ENCODE measurements around the gene TUBB1.
A peak's percentile ranks its signal among the peaks of the same experiment; 100 is the strongest.
"Not testable (repeated sequence)": the region's sequence is repeated elsewhere in the genome, so short reads cannot be mapped to it uniquely, and the experiment has no call there.

Gene TUBB1

GRCh38 chr20:59024111-59024530 lies 4.9 kb downstream of the TUBB1 start:
- DNase-seq: no peak

GRCh38 chr20:59025086-59025485 lies 5.9 kb downstream of the TUBB1 start:
- DNase-seq: no peak

- no peak for DNase-seq
Measured at GRCh38 chr20:59025511-59025910, 6.3 kb downstream of the TUBB1 start.

GRCh38 chr20:59026904-59027740 lies 7.9 kb downstream of the TUBB1 start:
- DNase-seq: no peak

- no peak for DNase-seq
Measured at GRCh38 chr20:59027741-59028320, 8.6 kb downstream of the TUBB1 start.

- no peak for DNase-seq
Measured at GRCh38 chr20:59028812-59029211, 9.6 kb downstream of the TUBB1 start.

- no peak for DNase-seq
Measured at GRCh38 chr20:59030911-59031563, 11.8 kb downstream of the TUBB1 start.

- DNase-seq: no peak
Measured at GRCh38 chr20:59031564-59032022, 12.4 kb downstream of the TUBB1 start.

GRCh38 chr20:59032023-59032712 lies 12.9 kb downstream of the TUBB1 start, which contains the start of gene ATP5F1E:
ATP5F1E (minus strand) TSS chr20:59032335; CDS start chr20:59032251, 84 bp downstream.
- DNase-seq: peak; percentile 93 to 97 (median 94)

GRCh38 chr20:59032713-59033059 lies 13.5 kb downstream of the TUBB1 start:
- no peak for DNase-seq

- no peak for DNase-seq
Measured at GRCh38 chr20:59033093-59033492, 13.9 kb downstream of the TUBB1 start.

GRCh38 chr20:59033616-59034165 lies 14.5 kb downstream of the TUBB1 start:
- no peak for DNase-seq

- no peak for DNase-seq
Measured at GRCh38 chr20:59035381-59035780, 16.2 kb downstream of the TUBB1 start.

- no peak for DNase-seq
Measured at GRCh38 chr20:59037386-59037785, 18.2 kb downstream of the TUBB1 start.

- no peak for DNase-seq
Measured at GRCh38 chr20:59039233-59039632, 20.0 kb downstream of the TUBB1 start.

GRCh38 chr20:59040667-59041066 lies 21.4 kb downstream of the TUBB1 start:
- DNase-seq: no peak

GRCh38 chr20:59041487-59041886 lies 22.3 kb downstream of the TUBB1 start:
- not testable (repeated sequence) for DNase-seq

- DNase-seq: peak in 3 of 6 experiments; percentile 22 to 41 (median 36)
Measured at GRCh38 chr20:59042151-59042795, 23.0 kb downstream of the TUBB1 start, which contains the start of gene PRELID3B. PRELID3B (minus strand) TSS chr20:59042786; CDS start chr20:59042730, 56 bp downstream.

- peak; percentile 85 to 94 (median 91) for DNase-seq
Measured at GRCh38 chr20:59042796-59043631, 23.8 kb downstream of the TUBB1 start.

GRCh38 chr20:59043698-59044097 lies 24.5 kb downstream of the TUBB1 start:
- DNase-seq: no peak

- DNase-seq: no peak
Measured at GRCh38 chr20:59044295-59044694, 25.1 kb downstream of the TUBB1 start.

Measured in stimulated activated naive CD4-positive, alpha-beta T cell (primary cell).